ENCODE results near the gene CHCHD1.
A peak's percentile ranks its signal among the peaks of the same experiment; 100 is the strongest.
"Not testable (repeated sequence)": the region's sequence is repeated elsewhere in the genome, so short reads cannot be mapped to it uniquely, and the experiment has no call there.

CHCHD1 gene

DNA sequence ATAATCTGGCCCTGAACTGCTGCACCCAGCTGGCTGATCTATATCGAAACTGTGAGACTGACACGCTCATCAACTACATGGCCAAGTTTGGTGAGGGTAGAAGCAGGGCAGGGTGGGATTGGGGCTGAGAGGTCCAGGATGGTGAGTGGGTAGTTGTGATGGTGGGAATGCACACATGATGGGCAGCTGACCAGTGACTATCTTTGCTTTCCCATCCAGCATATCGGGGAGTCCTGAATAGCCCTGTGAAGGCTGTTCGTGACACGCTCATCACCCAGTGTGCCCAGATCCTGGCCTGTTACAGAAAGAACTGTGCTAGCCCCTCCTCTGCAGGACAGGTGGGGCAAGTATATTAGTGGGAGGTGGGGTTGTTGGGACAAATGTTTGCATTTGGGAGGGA is 12.5 kb upstream of the CHCHD1 start:
- no peak for DNase-seq (ENCODE audit: low spot score)

DNA sequence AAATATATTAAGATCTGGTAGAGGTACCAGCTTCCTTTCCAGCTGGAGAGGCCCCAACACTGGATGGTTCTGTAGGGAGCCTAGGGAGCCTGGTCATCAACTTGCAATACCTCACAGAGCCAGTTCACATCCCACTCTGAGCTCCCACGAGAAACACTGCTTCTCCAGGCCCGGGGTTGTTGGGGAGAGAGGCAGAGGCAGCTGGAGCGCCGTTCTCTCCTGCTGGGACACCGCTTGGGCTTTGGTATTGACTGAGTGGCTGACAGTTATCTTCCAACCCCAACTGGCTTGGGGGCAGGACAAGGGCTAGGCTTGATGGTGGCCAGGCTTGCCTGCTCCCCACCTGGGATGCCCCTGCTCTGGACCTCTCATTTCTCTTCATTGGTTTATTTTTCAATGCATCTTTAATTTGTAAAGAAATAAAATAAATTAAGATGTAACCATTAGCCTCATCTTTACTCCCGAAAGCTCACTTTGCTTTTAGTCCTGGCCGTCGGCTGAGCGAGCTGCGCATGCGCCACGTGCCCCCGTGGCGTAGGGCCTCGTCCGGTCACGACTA is 10.0 kb upstream of the CHCHD1 start:
- DNase-seq (ENCODE audit: low spot score), result peak; percentile 97

DNA sequence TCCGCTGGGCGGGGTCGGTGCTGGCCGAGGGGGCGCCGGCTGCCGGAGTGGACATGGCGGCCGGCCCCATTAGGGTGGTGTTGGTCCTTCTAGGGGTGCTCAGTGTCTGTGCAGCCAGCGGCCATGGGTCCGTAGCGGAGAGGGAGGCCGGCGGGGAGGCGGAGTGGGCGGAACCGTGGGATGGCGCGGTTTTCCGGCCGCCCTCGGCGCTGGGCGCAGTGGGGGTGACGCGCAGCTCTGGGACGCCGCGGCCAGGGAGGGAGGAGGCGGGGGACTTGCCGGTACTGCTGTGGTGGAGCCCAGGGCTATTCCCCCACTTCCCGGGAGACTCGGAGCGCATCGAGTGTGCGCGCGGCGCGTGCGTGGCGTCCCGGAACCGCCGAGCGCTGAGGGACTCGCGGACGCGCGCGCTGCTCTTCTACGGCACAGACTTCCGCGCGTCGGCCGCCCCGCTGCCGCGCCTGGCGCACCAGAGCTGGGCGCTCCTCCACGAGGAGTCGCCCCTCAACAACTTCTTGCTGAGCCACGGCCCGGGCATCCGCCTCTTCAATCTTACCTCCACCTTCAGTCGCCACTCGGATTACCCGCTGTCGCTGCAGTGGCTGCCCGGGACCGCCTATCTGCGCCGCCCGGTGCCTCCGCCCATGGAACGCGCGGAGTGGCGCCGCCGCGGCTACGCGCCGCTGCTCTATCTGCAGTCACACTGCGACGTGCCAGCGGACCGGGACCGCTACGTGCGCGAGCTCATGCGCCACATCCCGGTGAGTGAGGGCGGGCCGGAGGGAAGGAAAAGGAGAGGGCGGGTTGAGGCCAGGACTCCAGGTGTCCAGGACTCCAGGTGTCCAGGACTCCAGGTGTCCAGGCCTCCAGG is 9.3 kb upstream of the CHCHD1 start:
- DNase-seq (ENCODE audit: low spot score), result peak; percentile 83

DNA sequence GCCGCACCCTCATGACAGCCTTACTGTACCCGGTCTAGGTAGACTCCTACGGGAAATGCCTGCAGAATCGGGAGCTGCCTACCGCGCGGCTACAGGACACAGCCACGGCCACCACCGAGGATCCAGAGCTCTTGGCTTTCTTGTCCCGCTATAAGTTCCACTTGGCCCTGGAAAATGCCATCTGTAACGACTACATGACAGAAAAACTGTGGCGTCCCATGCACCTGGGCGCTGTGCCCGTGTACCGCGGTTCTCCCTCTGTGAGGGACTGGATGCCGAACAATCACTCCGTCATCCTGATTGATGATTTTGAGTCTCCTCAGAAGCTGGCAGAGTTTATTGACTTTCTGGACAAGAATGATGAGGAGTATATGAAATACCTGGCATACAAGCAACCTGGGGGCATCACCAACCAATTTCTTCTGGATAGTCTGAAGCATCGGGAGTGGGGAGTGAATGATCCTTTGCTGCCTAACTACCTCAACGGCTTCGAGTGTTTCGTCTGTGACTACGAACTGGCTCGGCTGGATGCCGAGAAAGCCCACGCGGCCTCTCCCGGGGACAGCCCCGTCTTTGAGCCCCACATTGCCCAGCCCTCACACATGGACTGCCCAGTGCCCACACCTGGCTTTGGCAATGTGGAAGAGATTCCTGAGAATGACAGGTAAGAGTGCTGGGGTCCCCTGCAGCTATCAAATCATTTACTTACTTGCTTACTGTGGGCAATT is 8.5 kb upstream of the CHCHD1 start:
- no peak for DNase-seq (ENCODE audit: low spot score)

DNA sequence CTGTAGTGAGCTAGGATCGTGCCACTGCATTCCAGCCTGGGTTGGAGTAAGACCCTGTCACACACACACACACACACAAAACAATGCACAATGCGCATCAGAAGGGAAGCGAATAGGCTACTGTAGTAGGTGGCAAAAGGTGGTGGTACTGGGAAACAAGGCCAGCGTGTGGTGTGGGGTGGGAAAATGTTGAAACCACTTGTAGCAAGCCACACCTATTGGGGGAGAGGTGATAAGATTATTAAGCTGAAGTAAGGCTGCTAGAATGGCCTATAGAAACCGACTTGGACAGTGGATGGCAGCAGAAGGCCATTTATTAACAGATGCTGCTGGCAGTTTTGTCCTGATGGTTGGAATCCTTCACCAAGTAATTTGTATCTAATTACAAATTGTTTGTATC is 7.2 kb upstream of the CHCHD1 start:
- DNase-seq (ENCODE audit: low spot score), result no peak

DNA sequence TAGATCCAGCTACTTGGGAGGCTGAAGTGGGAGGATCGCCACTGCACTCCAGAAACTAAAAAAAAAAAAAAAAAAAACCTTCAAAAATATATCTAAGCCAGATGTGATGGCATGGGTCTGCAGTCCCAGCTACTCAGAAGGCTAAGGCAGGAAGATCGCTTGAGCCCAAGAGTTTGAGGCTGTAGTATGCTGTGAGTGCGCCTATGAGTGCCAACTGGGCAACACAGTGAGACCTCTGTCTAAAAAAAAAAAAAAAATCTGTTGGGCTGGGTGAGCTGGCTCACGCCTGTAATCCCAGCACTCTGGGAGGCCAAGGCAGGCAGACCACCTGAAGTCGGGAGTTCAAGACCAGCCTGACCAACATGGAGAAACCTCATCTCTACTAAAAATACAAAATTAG is 2.8 kb upstream of the CHCHD1 start:
- DNase-seq (ENCODE audit: low spot score), result no peak

DNA sequence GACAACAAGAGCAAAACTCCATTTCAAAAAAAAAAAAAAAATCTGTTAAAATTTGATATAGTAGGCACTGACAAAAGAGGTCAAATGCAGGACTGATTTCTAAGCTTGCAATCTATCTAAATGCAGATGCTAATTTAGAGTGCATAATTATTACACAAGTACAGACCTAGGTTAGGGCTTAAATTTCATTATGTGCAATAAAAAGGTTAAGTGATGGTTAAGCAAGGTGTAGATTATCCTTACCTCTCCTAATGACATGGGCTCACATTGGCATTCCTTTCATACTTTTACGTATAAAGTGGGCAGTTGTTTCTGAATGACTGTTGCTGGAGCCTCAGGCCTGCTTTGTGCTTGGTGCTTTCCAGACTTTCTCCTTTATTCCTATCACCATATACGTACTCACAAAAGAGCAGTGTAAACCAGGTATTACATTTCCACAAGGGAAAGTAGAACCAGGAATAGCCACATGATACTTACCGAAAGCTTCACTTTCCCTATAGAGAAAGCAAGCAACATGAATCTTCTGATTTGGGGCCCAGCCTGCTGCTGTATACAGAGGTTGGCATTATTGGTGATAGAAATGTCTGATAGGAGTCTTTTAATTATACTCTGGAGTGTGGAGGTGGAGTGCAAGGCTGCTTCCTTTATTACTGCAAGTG is 2.2 kb upstream of the CHCHD1 start:
- DNase-seq (ENCODE audit: low spot score), result no peak

DNA sequence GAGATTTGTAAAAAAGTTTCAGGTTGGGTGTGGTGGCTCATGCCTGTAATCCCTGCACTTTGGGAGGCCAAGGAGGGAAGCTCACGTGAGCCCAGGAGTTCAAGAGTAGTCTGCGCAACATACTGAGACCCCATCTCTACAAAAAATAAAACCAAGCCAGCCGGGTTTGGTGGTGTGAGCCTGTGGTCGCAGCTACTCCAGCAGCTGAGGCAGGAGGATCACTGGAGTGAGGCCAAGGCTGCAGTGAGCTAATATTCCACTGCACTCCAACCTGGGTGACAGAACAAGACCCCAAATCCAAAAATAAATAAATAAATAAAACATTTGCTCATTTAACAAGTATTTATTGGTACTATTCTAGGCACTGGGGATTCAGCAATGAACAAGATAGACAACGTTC is 1.5 kb upstream of the CHCHD1 start:
- DNase-seq (ENCODE audit: low spot score), result no peak

DNA sequence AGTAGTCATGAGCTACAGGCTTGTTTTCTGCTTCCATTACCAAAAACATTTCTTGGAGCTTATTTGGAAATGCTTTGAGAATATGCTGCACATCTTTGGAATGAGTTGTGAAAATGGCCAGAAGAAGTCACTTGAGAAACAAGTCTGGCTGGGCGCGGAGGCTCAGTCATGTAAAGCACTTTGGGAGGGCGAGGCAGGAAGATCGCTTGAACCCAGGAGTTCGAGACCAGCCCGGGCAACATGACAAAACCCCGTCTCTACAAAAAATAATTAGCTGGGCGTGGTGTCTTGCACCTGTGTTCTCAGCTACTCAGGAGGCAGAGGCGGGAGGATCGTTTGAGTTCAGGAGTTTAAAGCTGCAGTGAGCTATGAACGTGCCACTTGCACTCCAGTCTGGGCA is 882 bp upstream of the CHCHD1 start:
- no peak for DNase-seq (ENCODE audit: low spot score)

DNA sequence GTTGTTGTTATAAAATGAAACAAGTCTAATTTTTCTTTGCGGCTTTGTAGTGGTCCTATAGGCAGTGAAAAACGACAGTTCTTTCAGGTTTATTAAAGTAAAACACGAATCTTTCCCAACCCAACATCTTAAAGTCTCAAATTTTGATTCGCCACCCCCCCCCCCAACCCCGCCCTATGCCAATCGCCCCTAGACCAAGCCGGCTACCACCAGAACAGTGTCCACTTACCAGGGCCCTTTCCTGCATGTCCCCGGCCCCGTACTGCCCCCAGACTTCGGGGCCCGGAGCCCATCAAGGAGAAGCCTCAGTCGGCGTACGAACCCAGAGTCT is 335 bp upstream of the CHCHD1 start:
- DNase-seq (ENCODE audit: low spot score), result no peak

DNA sequence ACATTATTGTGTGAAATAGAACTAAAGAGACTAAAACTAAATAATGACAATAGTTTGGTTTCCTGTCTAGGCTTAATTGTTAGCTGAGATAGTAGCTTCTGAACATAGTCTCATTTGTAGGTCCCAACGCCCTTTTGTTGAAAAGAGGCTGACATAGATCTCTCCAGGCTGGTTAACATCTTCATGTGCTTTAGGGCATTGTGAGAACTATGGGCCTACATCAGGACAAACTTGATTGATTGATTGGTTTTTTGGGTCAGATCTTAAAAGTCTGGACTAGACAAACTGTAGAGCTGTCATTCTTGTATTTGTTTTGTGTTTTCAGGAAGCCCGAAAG is 869 bp downstream of the CHCHD1 start:
- no peak for DNase-seq (ENCODE audit: low spot score)

DNA sequence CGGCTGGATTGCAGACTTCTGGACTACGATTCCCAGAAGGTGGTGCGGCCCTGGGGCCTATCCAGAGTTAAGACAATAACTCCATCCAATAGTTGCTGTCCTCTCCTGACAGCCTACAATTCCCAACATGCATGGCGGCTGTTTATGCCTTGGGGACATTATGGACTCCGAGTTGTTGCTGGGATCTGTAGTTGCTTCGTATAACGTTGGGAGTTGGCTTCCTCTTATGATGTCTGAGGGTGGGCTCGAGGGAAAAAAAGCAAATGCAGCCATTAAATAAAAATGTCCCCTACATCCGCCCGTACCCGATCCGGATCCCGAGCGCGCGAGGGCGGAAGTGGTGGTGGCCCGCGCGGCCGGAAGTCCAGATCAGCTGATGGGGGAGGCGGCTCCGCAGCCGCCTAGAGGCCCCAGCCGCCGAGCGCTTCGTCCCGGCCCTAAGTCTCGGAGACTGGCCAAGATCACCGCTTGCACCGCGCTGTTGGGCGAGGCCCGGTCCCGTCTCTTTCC is 3.4 kb downstream of the CHCHD1 start, which contains the start of gene ZSWIM8:
Gene ZSWIM8 (plus strand): TSS at position 396 of the 510 bp plus-strand sequence. CDS start 273 bp downstream, outside the sequence.
- peak; percentile 92 for DNase-seq (ENCODE audit: low spot score)

DNA sequence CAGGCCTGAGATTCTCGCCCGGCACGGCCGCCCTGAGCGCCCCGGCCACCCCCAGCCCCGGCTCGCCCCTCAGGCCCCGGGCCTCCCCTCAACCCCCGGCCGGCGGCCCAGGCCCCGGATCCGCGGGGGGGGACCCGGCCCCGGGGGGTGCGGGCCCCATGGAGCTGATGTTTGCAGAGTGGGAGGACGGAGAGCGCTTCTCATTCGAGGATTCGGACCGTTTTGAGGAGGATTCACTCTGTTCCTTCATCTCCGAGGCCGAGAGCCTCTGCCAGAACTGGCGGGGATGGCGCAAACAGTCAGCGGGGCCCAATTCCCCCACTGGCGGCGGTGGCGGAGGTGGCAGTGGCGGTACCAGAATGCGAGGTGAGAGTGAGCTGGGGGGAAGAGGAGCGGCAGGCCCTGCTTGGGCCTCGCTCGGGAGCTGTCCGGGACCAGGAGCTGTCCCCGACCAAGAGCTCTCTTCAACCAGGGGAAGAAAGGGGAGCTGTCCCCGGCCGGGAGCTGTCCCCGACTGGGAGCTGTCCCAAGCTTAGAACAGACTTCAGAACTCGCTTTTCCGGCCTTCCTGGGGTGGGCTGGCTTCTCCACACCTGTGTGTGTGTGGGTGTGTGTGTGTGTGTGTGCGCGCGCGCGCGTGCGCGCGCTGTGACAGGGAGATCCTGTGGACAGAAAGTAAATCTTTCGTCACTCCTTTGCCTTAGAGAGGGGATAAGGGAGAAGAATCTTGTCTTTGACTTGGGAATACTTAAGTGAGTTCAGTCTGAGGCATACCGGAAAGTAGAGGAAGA is 4.1 kb downstream of the CHCHD1 start:
- DNase-seq (ENCODE audit: low spot score), result peak; percentile 77

DNA sequence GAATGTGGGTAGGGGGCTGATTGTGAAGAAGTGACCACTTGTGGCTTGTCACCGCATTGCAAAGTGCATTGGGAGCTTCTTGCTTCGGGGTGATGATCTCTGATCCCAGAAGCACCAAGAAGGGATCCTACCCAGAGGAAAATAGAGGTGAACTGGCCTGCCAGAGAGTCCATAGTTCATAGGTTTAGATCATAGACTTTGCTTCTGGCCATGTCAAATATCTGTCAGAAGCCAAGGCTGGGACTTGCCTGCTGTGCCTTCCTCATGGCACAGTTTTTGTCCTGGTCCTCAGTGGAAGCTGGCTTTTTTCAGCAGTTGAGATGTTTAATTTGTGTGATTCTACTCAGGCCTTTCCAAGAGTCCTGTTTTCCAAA is 4.7 kb downstream of the CHCHD1 start:
- DNase-seq (ENCODE audit: low spot score), result no peak

DNA sequence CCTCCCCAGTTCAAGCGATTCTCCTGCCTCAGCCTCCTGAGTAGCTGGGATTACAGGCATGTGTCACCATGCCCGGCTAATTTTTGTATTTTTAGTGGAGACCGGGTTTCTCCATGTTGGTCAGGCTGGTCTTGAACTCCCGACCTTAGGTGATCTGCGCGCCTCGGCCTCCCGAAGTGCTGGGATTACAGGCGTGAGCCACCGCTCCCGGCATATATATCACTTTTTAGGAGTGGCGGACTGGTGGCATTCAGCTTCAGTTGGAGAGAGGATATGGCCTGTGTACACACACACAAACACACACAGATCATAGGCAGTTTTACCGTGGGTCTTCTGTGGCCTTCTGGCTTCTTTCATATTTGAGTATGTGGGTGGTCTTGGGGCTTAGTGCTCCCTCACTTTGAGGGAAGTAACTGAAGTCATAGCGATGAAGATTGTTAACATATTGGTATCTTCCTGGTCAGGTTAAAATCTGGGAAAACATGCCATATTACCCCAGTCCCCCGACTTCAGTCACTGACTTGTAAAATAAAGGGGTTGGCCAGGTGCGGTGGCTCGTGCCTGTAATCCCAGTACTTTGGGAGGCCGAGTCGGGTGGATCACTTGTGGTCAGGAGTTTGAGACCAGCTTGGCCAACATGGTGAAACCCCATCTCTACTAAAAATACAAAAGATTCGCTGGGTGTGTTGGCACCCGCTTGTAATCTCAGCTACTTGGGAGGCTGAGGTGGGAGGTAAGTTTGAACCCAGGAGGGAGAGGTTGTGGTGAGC is 5.4 kb downstream of the CHCHD1 start:
- DNase-seq (ENCODE audit: low spot score), result not testable (repeated sequence)

DNA sequence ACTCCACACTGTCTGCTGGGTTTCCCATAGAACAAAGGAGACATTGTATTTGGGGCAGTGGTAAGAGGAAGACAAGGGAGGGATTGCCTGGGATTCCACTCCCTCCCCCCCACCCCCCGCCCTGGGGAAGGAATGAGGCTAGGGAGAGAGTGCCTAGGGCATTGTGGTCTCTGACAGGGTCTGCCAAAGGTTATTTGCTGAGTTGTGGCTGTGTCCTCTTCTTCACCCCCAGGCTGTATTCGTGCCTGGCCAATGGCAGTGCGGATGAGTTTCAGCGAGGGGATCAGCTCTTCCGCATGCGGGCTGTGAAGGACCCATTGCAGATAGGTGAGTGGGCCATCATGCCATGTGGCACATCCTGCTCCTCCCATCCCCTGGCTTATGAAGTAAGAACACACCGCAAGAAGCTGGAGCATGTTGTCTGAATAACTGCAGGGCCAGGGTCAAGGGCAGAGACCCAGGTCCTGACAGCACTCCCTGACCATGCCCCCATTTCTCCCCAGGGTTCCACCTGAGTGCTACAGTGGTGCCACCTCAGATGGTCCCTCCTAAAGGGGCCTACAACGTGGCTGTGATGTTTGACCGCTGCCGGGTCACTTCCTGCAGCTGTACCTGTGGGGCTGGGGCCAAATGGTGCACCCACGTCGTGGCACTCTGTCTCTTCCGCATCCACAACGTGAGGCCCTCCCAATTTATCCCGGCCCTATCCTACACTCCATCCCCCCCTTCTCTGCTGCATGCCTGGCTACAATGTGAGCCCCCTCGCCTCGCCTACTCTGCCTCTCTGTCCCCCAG is 7.2 kb downstream of the CHCHD1 start:
- DNase-seq (ENCODE audit: low spot score), result no peak

DNA sequence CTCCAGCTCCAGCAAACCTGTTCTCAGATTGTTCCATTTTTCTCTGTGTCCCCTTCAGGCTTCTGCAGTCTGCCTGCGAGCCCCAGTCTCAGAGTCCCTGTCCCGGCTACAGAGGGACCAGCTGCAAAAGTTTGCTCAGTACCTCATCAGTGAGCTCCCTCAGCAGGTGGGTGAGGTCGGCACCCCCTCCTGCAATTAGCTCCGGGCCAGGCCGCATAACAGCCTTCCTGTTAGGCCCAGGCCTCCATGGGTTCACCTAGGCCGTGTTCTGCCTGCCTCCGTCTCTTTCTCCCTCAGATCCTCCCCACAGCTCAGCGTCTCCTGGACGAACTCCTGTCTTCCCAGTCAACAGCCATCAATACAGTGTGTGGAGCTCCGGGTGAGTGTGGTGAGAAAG is 7.8 kb downstream of the CHCHD1 start:
- no peak for DNase-seq (ENCODE audit: low spot score)

DNA sequence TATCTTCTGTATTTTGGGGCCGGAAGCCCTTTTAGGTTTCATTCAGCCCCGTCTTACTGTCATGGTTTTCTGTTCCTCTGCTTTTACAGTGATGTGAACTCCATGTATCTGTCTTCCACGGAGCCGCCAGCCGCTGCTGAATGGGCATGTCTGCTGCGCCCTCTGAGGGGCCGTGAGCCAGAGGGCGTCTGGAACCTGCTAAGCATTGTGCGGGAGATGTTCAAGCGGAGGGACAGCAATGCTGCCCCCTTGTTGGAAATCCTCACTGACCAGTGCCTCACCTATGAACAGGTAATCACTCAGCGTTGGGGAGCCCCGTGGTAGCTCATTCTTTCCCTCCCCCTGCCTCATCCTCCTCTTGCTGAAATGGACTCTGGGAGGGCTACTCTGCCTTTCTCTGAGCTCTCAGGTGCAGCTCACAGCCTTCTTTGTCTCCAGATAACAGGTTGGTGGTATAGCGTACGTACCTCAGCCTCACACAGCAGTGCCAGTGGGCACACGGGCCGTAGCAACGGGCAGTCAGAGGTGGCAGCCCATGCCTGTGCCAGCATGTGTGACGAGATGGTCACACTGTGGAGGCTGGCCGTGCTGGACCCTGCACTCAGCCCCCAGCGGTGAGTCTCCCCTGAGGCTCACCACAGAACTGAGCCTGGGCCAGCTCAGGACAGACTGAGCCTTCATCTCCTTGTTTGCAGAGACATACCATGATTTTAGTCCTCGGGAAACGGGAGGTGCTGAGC is 9.2 kb downstream of the CHCHD1 start:
- DNase-seq (ENCODE audit: low spot score), result no peak

DNA sequence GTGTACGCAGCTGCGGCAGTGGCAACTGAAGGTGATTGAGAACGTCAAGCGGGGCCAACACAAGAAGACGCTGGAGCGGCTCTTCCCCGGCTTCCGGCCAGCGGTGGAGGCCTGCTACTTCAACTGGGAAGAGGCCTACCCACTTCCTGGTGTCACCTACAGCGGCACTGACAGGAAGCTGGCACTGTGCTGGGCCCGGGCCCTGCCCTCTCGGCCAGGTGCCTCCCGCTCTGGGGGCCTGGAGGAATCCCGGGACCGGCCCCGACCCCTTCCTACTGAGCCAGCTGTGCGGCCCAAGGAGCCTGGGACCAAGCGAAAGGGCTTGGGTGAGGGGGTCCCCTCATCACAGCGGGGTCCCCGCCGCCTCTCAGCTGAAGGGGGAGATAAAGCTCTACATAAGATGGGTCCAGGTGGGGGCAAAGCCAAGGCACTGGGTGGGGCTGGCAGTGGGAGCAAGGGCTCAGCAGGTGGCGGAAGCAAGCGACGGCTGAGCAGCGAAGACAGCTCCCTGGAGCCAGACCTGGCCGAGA is 10.1 kb downstream of the CHCHD1 start:
- no peak for DNase-seq (ENCODE audit: low spot score)
